Astrocyte (in vitro differentiated cells and primary cell): ENCODE measurements around the gene CYP2A6. TPM values are rescaled to one million over a fixed set of nuclear protein-coding genes. Genes with fewer than 3 reads are reported as not detected.

Source experiments
- DNase-seq: peaks from one replicate; pipeline ENCODE4 v3.0.0-alpha.2; 2010; ENCODE audit warnings: low read depth
- FAIRE-seq: peaks from 2 replicates; lab custom pipeline; 2011; peaks lifted over from hg19 to GRCh38; lab: Jason Lieb, UNC
- H2AFZ ChIP-seq: 2 replicates; pipeline ENCODE4 v1.6.0; 2012; ENCODE audit warnings: low read depth, low read length, inconsistent platforms
- H3K27ac ChIP-seq: 2 replicates; pipeline ENCODE4 v1.5.1; 2011; ENCODE audit warnings: low read depth, low read length, inconsistent platforms
- H3K27me3 ChIP-seq: 2 replicates; pipeline ENCODE4 v1.6.0; 2011; ENCODE audit warnings: low read length, inconsistent platforms; ENCODE audit not compliant: insufficient read depth
- H3K36me3 ChIP-seq: 2 replicates; pipeline ENCODE4 v1.5.1; 2011; ENCODE audit warnings: low read length, inconsistent platforms; ENCODE audit not compliant: insufficient read depth
- H3K4me1 ChIP-seq: 2 replicates; pipeline ENCODE4 v1.5.1; 2011; ENCODE audit warnings: low read length, inconsistent platforms; ENCODE audit not compliant: insufficient read depth
- H3K4me2 ChIP-seq: 2 replicates; pipeline ENCODE4 v1.6.0; 2012; ENCODE audit warnings: low read length, inconsistent platforms
- H3K4me3 ChIP-seq: 2 replicates; pipeline ENCODE4 v1.5.1; 2011; ENCODE audit warnings: low read depth, mild to moderate bottlenecking, low read length, inconsistent platforms; ENCODE audit not compliant: insufficient read depth
- H3K79me2 ChIP-seq: 2 replicates; pipeline ENCODE4 v1.6.0; 2012; ENCODE audit warnings: mild to moderate bottlenecking, low read length, inconsistent platforms; ENCODE audit not compliant: insufficient read depth
- H3K9ac ChIP-seq: 2 replicates; pipeline ENCODE4 v1.6.0; 2012; ENCODE audit warnings: mild to moderate bottlenecking, low read length, inconsistent platforms
- H3K9me3 ChIP-seq: 2 replicates; pipeline ENCODE4 v1.5.1; 2012; ENCODE audit warnings: low read depth, mild to moderate bottlenecking, low read length, inconsistent platforms; ENCODE audit not compliant: insufficient read depth
- H4K20me1 ChIP-seq: 2 replicates; pipeline ENCODE4 v1.6.0; 2012; ENCODE audit warnings: low read length, inconsistent platforms; ENCODE audit not compliant: insufficient read depth
- H3K27ac Mint-ChIP-seq: one replicate; pipeline ENCODE4 v1.8.0; 2021; ENCODE audit warnings: mild to moderate bottlenecking, mixed read lengths; ENCODE audit not compliant: unreplicated experiment
- H3K27me3 Mint-ChIP-seq: one replicate; pipeline ENCODE4 v1.8.0; 2021; ENCODE audit warnings: low read depth, mixed read lengths; ENCODE audit not compliant: unreplicated experiment
- H3K36me3 Mint-ChIP-seq: one replicate; pipeline ENCODE4 v1.8.0; 2021; ENCODE audit warnings: low read depth, mixed read lengths; ENCODE audit not compliant: unreplicated experiment
- H3K4me1 Mint-ChIP-seq: one replicate; pipeline ENCODE4 v1.8.0; 2021; ENCODE audit warnings: low read depth, mixed read lengths; ENCODE audit not compliant: unreplicated experiment
- H3K4me3 Mint-ChIP-seq: one replicate; pipeline ENCODE4 v1.8.0; 2021; ENCODE audit warnings: mild to moderate bottlenecking, moderate library complexity, mixed read lengths; ENCODE audit not compliant: unreplicated experiment
- H3K9me3 Mint-ChIP-seq: one replicate; pipeline ENCODE4 v1.8.0; 2021; ENCODE audit warnings: mild to moderate bottlenecking, mixed read lengths; ENCODE audit not compliant: unreplicated experiment
- EZH2 ChIP-seq: IDR thresholded peaks from 2 replicates; pipeline ENCODE4 v1.6.1; 2012; ENCODE audit warnings: mild to moderate bottlenecking, low read length, inconsistent platforms; ENCODE audit not compliant: insufficient read depth
- total RNA-seq: library from RNA; stranded (reverse); gene quantifications from 2 replicates; pipeline ENCODE4 v1.2.1, GENCODE V29; 2021
- TF ChIP-seq, protein P1 (sequence below): IDR thresholded peaks from 2 replicates; pipeline ENCODE4 v1.5.1; 2011; ENCODE audit warnings: low read depth, mild to moderate bottlenecking, inconsistent platforms, low read length, moderate library complexity; ENCODE audit not compliant: insufficient read depth

The CYP2A6 gene
- total RNA-seq, 1 donor from 2014 or later = not detected

GRCh38 chr19:40799558-40800338, 50.5 kb downstream of the CYP2A6 start:
- Mint-ChIP-seq H3K36me3 (peaks cover 4% of the 10 kb centered on the region), H3K27me3 (no peaks in the 10 kb centered on the region), H3K4me1 (peaks cover 34% of the 10 kb centered on the region), H3K9me3 (no peaks in the 10 kb centered on the region), H3K4me3 (peak overlapping the region; percentile 96), H3K27ac (peak overlapping the region; percentile 85)
- TF ChIP-seq, protein P1, sequence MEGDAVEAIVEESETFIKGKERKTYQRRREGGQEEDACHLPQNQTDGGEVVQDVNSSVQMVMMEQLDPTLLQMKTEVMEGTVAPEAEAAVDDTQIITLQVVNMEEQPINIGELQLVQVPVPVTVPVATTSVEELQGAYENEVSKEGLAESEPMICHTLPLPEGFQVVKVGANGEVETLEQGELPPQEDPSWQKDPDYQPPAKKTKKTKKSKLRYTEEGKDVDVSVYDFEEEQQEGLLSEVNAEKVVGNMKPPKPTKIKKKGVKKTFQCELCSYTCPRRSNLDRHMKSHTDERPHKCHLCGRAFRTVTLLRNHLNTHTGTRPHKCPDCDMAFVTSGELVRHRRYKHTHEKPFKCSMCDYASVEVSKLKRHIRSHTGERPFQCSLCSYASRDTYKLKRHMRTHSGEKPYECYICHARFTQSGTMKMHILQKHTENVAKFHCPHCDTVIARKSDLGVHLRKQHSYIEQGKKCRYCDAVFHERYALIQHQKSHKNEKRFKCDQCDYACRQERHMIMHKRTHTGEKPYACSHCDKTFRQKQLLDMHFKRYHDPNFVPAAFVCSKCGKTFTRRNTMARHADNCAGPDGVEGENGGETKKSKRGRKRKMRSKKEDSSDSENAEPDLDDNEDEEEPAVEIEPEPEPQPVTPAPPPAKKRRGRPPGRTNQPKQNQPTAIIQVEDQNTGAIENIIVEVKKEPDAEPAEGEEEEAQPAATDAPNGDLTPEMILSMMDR = no peak
- no peak for TF ChIP-seq EZH2
- Histone ChIP-seq H3K4me2 (peak overlapping the region; percentile 97), H3K27ac (peak overlapping the region; percentile 67), H3K27me3 (no peaks in the 10 kb centered on the region), H2AFZ (no peak overlapping the region), H3K79me2 (peaks cover 54% of the 10 kb centered on the region), H3K9ac (peak overlapping the region; percentile 94), H3K4me3 (peak overlapping the region; percentile 73), H3K36me3 (no peaks in the 10 kb centered on the region), H3K4me1 (peaks cover 32% of the 10 kb centered on the region), H4K20me1 (peaks cover 51% of the 10 kb centered on the region), H3K9me3 (no peaks in the 10 kb centered on the region)
- no peak for FAIRE-seq
- no peak for DNase-seq

- H4K20me1 ChIP-seq = peaks cover 43% of the 10 kb centered on the region
- peaks cover 46% of the 10 kb centered on the region for H3K79me2 ChIP-seq
- H3K4me2 ChIP-seq = peak within 1 kb of the TSS; percentile 97
- peak within 1 kb of the TSS; percentile 68 for H3K27ac ChIP-seq
- H2AFZ ChIP-seq = peak within 1 kb of the TSS; percentile 87
- Mint-ChIP-seq H3K27me3 (no peaks in the 10 kb centered on the region), H3K27ac (peak within 1 kb of the TSS; percentile 95), H3K4me3 (peak within 1 kb of the TSS; percentile 96), H3K9me3 (no peaks in the 10 kb centered on the region), H3K4me1 (peaks cover 28% of the 10 kb centered on the region), H3K36me3 (peaks cover 2% of the 10 kb centered on the region)
- TF ChIP-seq, protein P1 = no peak
- no peak for TF ChIP-seq EZH2
- DNase-seq (peak; percentile 99), FAIRE-seq (no peak)
- peak within 1 kb of the TSS; percentile 94 for H3K9ac ChIP-seq
- H3K4me1 ChIP-seq = peaks cover 31% of the 10 kb centered on the region
- H3K36me3 ChIP-seq = no peaks in the 10 kb centered on the region
- no peaks in the 10 kb centered on the region for H3K9me3 ChIP-seq
- no peaks in the 10 kb centered on the region for H3K27me3 ChIP-seq
- peak within 1 kb of the TSS; percentile 73 for H3K4me3 ChIP-seq
Observed at GRCh38 chr19:40798683-40799557, 51.3 kb downstream of the CYP2A6 start, which contains the start of gene EGLN2. Gene EGLN2, plus strand, starts transcription at chr19:40799191. Its CDS starts 1,382 bp downstream, at chr19:40800573.
